GM12891 (cell line): ENCODE data around the gene TMEM178B.

Experiments used
- PAX5 ChIP-seq: IDR thresholded peaks from 2 replicates; pipeline ENCODE4 v1.6.1; 2011; ENCODE audit warnings: low read length, moderate library complexity, mild to moderate bottlenecking; ENCODE audit not compliant: insufficient read depth, severe bottlenecking
- POLR2A ChIP-seq: IDR thresholded peaks from 2 replicates; pipeline ENCODE4 v1.6.1; 2011; ENCODE audit warnings: low read depth, low read length, control low read depth
- POLR2AphosphoS5 ChIP-seq: IDR thresholded peaks from 2 replicates; pipeline ENCODE4 v1.6.1; 2011; ENCODE audit warnings: low read depth, low read length, control low read depth
- TAF1 ChIP-seq: IDR thresholded peaks from 2 replicates; pipeline ENCODE4 v1.6.1; 2011; ENCODE audit warnings: low read depth, low read length, control low read depth

DNA sequence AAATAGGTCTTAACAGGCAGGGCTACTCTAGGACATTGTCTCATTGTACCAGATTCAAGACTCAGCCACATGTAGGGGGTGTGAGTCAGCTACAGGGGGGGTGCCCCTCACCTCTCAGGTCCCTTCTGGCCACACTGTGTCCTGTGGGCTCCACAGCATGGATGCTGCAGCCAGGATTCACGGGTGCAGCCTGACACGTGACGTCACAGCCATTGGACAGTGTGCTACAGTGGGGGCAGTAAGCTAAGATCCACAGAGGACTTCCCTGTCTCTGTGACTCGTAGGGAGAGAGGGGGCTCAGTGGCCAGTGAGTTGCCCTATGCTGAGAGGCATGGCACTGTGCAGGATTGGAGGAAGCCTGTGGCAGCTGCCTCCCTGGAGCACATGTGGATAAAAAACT is 77.9 kb downstream of the TMEM178B start:
- TF ChIP-seq POLR2A (no peak), POLR2AphosphoS5 (no peak), TAF1 (no peak), PAX5 (no peak)
